Measurements from ENCODE around the gene NPIPB2. TPM values are rescaled to one million over a fixed set of nuclear protein-coding genes. Genes with fewer than 3 reads are reported as not detected.

The NPIPB2 gene
- total and polyA plus RNA-seq, 2 of the 13 experiments (the other 11 are each of a cell fraction or from before 2014, with no cell fraction given): 1.8 to 4.1 TPM

GRCh38 chr16:11901091-11901490 lies 40.8 kb downstream of the NPIPB2 start (continued):
- TF ChIP-seq ZNF512B (CRISPR knock-in tag; IDR thresholded peaks at IDR 0.05; ENCODE audit: borderline replicate concordance) (no peak), NRL (CRISPR knock-in tag; IDR thresholded peaks at IDR 0.05; ENCODE audit: borderline replicate concordance) (no peak), ONECUT2 (CRISPR knock-in tag; IDR thresholded peaks at IDR 0.05) (no peak), KDM3A (CRISPR knock-in tag; IDR thresholded peaks at IDR 0.05; ENCODE audit: low read depth) (no peak), GPN1 (CRISPR knock-in tag; IDR thresholded peaks at IDR 0.05; ENCODE audit: borderline replicate concordance) (no peak), ZNF816 (CRISPR knock-in tag; IDR thresholded peaks at IDR 0.05; ENCODE audit: borderline replicate concordance) (no peak), ZNF362 (CRISPR knock-in tag; IDR thresholded peaks at IDR 0.05; ENCODE audit: borderline replicate concordance) (no peak), SMAD1 (CRISPR knock-in tag; IDR thresholded peaks at IDR 0.05; ENCODE audit: borderline replicate concordance, low read depth) (no peak), MED13 (CRISPR knock-in tag; IDR thresholded peaks at IDR 0.05) (no peak), GLMP (CRISPR knock-in tag; IDR thresholded peaks at IDR 0.05; ENCODE audit: borderline replicate concordance) (no peak)
